Neural cell (in vitro differentiated cells): ENCODE measurements around the gene RAB27A.

ENCODE experiments used
- CTCF ChIP-seq: fragments of 450-650 bp; IDR thresholded peaks from 2 replicates; pipeline ENCODE4 v1.5.1; 2014; ENCODE audit warnings: antibody characterized with exemption, mild to moderate bottlenecking, moderate library complexity; ENCODE audit not compliant: poor library complexity, severe bottlenecking
- POLR2AphosphoS5 ChIP-seq: IDR thresholded peaks from 2 replicates; pipeline ENCODE4 v1.6.1; 2012
- TAF1 ChIP-seq: IDR thresholded peaks from 2 replicates; pipeline ENCODE4 v1.6.1; 2012; ENCODE audit warnings: low read depth

GRCh38 chr15:55320963-55321362 is 31.4 kb upstream of the RAB27A start:
- TF ChIP-seq TAF1 = no peak
- TF ChIP-seq CTCF = no peak
- TF ChIP-seq POLR2AphosphoS5 = no peak
